Panc1 (cell line): Measurements from ENCODE around the gene SLC38A10.

Experiments
- CTCF ChIP-seq: fragments of 450-650 bp; IDR thresholded peaks from 2 replicates; pipeline ENCODE4 v1.5.1; 2017; ENCODE audit warnings: mild to moderate bottlenecking
- POLR2AphosphoS5 ChIP-seq: IDR thresholded peaks from 2 replicates; pipeline ENCODE4 v1.6.1; 2012; ENCODE audit warnings: mild to moderate bottlenecking, low read depth, low read length, moderate library complexity
- SIN3A ChIP-seq: IDR thresholded peaks from 2 replicates; pipeline ENCODE4 v1.6.1; 2012; ENCODE audit warnings: low read depth, mild to moderate bottlenecking, low read length, moderate library complexity, borderline replicate concordance; ENCODE audit not compliant: insufficient read depth

GRCh38 chr17:81285894-81286293 lies 9.2 kb downstream of the SLC38A10 start:
- no peak for TF ChIP-seq CTCF
- TF ChIP-seq SIN3A, result no peak
- TF ChIP-seq POLR2AphosphoS5, result no peak
